Fibroblast of lung (primary cell): ENCODE data around the gene CFAP100. TPM values are rescaled to one million over a fixed set of nuclear protein-coding genes. Genes with fewer than 3 reads are reported as not detected.

Experiments
- DNase-seq, 2 donors: peaks; one replicate each; pipeline versions ENCODE4 v3.0.0 to v3.0.0-alpha.2; 2010; ENCODE audit warnings: low read depth in 2 of 2
- H2AFZ ChIP-seq: 2 replicates; pipeline ENCODE4 v1.5.1; 2012; ENCODE audit warnings: low read length, control low read depth, inconsistent platforms
- H3K27ac ChIP-seq: 2 replicates; pipeline ENCODE4 v1.5.1; 2011; ENCODE audit warnings: low read length, control low read depth; ENCODE audit not compliant: insufficient read depth
- H3K27me3 ChIP-seq: 2 replicates; pipeline ENCODE4 v1.5.1; 2011; ENCODE audit warnings: mild to moderate bottlenecking, low read length; ENCODE audit not compliant: control insufficient read depth, insufficient read depth
- H3K36me3 ChIP-seq: 2 replicates; pipeline ENCODE4 v1.5.1; 2011; ENCODE audit warnings: low read length; ENCODE audit not compliant: control insufficient read depth, insufficient read depth
- H3K4me1 ChIP-seq: 2 replicates; pipeline ENCODE4 v1.5.1; 2011; ENCODE audit warnings: low read length; ENCODE audit not compliant: control insufficient read depth, insufficient read depth; ENCODE audit errors: extremely low read depth
- H3K4me2 ChIP-seq: 2 replicates; pipeline ENCODE4 v1.5.1; 2011; ENCODE audit warnings: low read length, control low read depth; ENCODE audit not compliant: insufficient read depth; ENCODE audit errors: extremely low read depth
- H3K4me3 ChIP-seq, 4 experiments: fragments of 200-600 bp in 1 of 4; sonication (generic) in 1 of 4; replicated peaks in 1 of 4; 2 replicates each; pipeline ENCODE4 v1.5.1; 2011 to 2016; ENCODE audit warnings: low read length in 4 of 4, low read depth in 3 of 4, mild to moderate bottlenecking in 3 of 4, control low read depth in 2 of 4, inconsistent platforms in 1 of 4, mixed read lengths in 1 of 4; ENCODE audit not compliant: insufficient read depth in 1 of 4; ENCODE audit errors: control extremely low read depth in 1 of 4
- H3K79me2 ChIP-seq: 2 replicates; pipeline ENCODE4 v1.5.1; 2012; ENCODE audit warnings: mild to moderate bottlenecking, low read length, inconsistent platforms; ENCODE audit not compliant: control insufficient read depth, insufficient read depth
- H3K9ac ChIP-seq: 2 replicates; pipeline ENCODE4 v1.5.1; 2011; ENCODE audit warnings: mild to moderate bottlenecking, low read length, control low read depth; ENCODE audit not compliant: insufficient read depth
- H3K9me3 ChIP-seq: 2 replicates; pipeline ENCODE4 v1.5.1; 2012; ENCODE audit warnings: low read depth, low read length; ENCODE audit not compliant: control insufficient read depth, insufficient read depth
- H4K20me1 ChIP-seq: 2 replicates; pipeline ENCODE4 v1.5.1; 2011; ENCODE audit warnings: low read length; ENCODE audit not compliant: control insufficient read depth, insufficient read depth; ENCODE audit errors: extremely low read depth
- CTCF ChIP-seq, 2 donors: IDR thresholded peaks in 1 of 2; conservative IDR thresholded peaks in 1 of 2; 1 replicate in 1 of 2; 2 replicates in 1 of 2; pipeline ENCODE4 v1.5.1; 2011 to 2012; ENCODE audit warnings: low read length in 2 of 2, control low read depth in 1 of 2, inconsistent platforms in 1 of 2, low read depth in 1 of 2, mild to moderate bottlenecking in 1 of 2
- EZH2 ChIP-seq: IDR thresholded peaks from 2 replicates; pipeline ENCODE4 v1.5.1; 2012; ENCODE audit warnings: low read length, control low read depth, mild to moderate bottlenecking; ENCODE audit errors: missing control alignments
- polyA plus RNA-seq, 2 donors: library from polyadenylated mRNA; depleted of rRNA in 1 of 2; stranded (reverse) in 1 of 2; unstranded in 1 of 2; fragments of >200 nt; gene quantifications; 2 replicates each; pipeline ENCODE4 v1.2.1, GENCODE V29; 2011 to 2012; ENCODE audit warnings: missing spikeins in 1 of 2
- total RNA-seq: library from RNA; depleted of rRNA; stranded (reverse); fragments of >200 nt; gene quantifications from 2 replicates; pipeline ENCODE4 v1.2.1, GENCODE V29; 2014

Gene CFAP100
- total and polyA plus RNA-seq, 2 donors (not counting 1 experiment from before 2014, with no cell fraction given) = not detected

- H4K20me1 ChIP-seq = no peaks in the 10 kb centered on the region
- H3K9ac ChIP-seq = no peak overlapping the region
- H3K79me2 ChIP-seq = no peaks in the 10 kb centered on the region
- H2AFZ ChIP-seq = no peak overlapping the region
- DNase-seq = no peak
- H3K27me3 ChIP-seq = no peaks in the 10 kb centered on the region
- H3K27ac ChIP-seq = no peak overlapping the region
- no peaks in the 10 kb centered on the region for H3K4me1 ChIP-seq
- no peak for TF ChIP-seq EZH2
- no peak for TF ChIP-seq CTCF (conservative IDR thresholded peaks at IDR 0.05 in 1 of 2, IDR thresholded peaks at IDR 0.05 in 1 of 2; ENCODE audit: low read depth in 1 of 2, low read length in 2 of 2)
- no peak overlapping the region for H3K4me2 ChIP-seq
- H3K36me3 ChIP-seq = no peaks in the 10 kb centered on the region
- no peak overlapping the region for H3K4me3 ChIP-seq
- no peaks in the 10 kb centered on the region for H3K9me3 ChIP-seq
Observed at GRCh38 chr3:126401611-126402160, 7.0 kb downstream of the CFAP100 start.

GRCh38 chr3:126402178-126402577 lies 7.5 kb downstream of the CFAP100 start:
- Histone ChIP-seq H4K20me1 (no peaks in the 10 kb centered on the region), H3K9me3 (no peaks in the 10 kb centered on the region), H3K27me3 (peaks cover 4% of the 10 kb centered on the region), H3K4me1 (no peaks in the 10 kb centered on the region), H3K9ac (no peak overlapping the region), H2AFZ (no peak overlapping the region), H3K4me3 (no peak overlapping the region), H3K36me3 (no peaks in the 10 kb centered on the region), H3K27ac (no peak overlapping the region), H3K79me2 (no peaks in the 10 kb centered on the region), H3K4me2 (no peak overlapping the region)
- no peak for DNase-seq
- TF ChIP-seq CTCF (conservative IDR thresholded peaks at IDR 0.05 in 1 of 2, IDR thresholded peaks at IDR 0.05 in 1 of 2; ENCODE audit: low read depth in 1 of 2, low read length in 2 of 2) = no peak
- no peak for TF ChIP-seq EZH2

- H3K9ac ChIP-seq = no peak overlapping the region
- H3K4me3 ChIP-seq = no peak overlapping the region
- no peaks in the 10 kb centered on the region for H3K9me3 ChIP-seq
- peaks cover 5% of the 10 kb centered on the region for H3K27me3 ChIP-seq
- TF ChIP-seq EZH2 = no peak
- TF ChIP-seq CTCF (conservative IDR thresholded peaks at IDR 0.05 in 1 of 2, IDR thresholded peaks at IDR 0.05 in 1 of 2; ENCODE audit: low read depth in 1 of 2, low read length in 2 of 2) = no peak
- H3K4me1 ChIP-seq = no peaks in the 10 kb centered on the region
- no peak overlapping the region for H3K27ac ChIP-seq
- DNase-seq = no peak
- no peaks in the 10 kb centered on the region for H3K36me3 ChIP-seq
- no peak overlapping the region for H2AFZ ChIP-seq
- no peaks in the 10 kb centered on the region for H3K79me2 ChIP-seq
- no peak overlapping the region for H3K4me2 ChIP-seq
- no peaks in the 10 kb centered on the region for H4K20me1 ChIP-seq
Observed at GRCh38 chr3:126402666-126403302, 8.1 kb downstream of the CFAP100 start.
